Parathyroid adenoma (tissue), 2 donors: ENCODE data around the gene TRIL.

Experiments
- H2AFZ ChIP-seq: fragments of 300-600 bp; sonication (generic); one replicate; pipeline ENCODE4 v1.7.0; 2017; ENCODE audit warnings: antibody characterized with exemption, mild to moderate bottlenecking
- H3K27ac ChIP-seq: fragments of 300-600 bp; sonication (generic); one replicate; pipeline ENCODE4 v1.7.0; 2017
- H3K27me3 ChIP-seq: fragments of 300-600 bp; sonication (generic); one replicate; pipeline ENCODE4 v1.7.0; 2017; ENCODE audit warnings: low read length; ENCODE audit not compliant: control insufficient read depth, insufficient read depth
- H3K36me3 ChIP-seq: fragments of 300-600 bp; sonication (generic); one replicate; pipeline ENCODE4 v1.7.0; 2017; ENCODE audit warnings: low read length; ENCODE audit not compliant: control insufficient read depth, insufficient read depth
- H3K4me1 ChIP-seq: fragments of 300-600 bp; sonication (generic); one replicate; pipeline ENCODE4 v1.7.0; 2017; ENCODE audit warnings: control low read depth
- H3K4me2 ChIP-seq: fragments of 300-600 bp; sonication (generic); one replicate; pipeline ENCODE4 v1.7.0; 2017; ENCODE audit warnings: low read length
- H3K4me3 ChIP-seq: fragments of 300-600 bp; sonication (generic); one replicate; pipeline ENCODE4 v1.7.0; 2017; ENCODE audit warnings: low read depth, low read length
- H3K79me2 ChIP-seq: fragments of 300-600 bp; sonication (generic); one replicate; pipeline ENCODE4 v1.7.0; 2017; ENCODE audit warnings: control low read depth
- H3K9ac ChIP-seq: fragments of 300-600 bp; sonication (generic); one replicate; pipeline ENCODE4 v1.7.0; 2017; ENCODE audit warnings: mild to moderate bottlenecking
- H3K9me3 ChIP-seq: fragments of 300-600 bp; sonication (generic); one replicate; pipeline ENCODE4 v1.7.0; 2017; ENCODE audit warnings: low read length; ENCODE audit not compliant: control insufficient read depth
- TF ChIP-seq, protein P1 (sequence below): fragments of 300-600 bp; sonication (generic); IDR thresholded peaks from one replicate; pipeline ENCODE4 v1.7.0; 2017; ENCODE audit warnings: antibody characterized with exemption, mild to moderate bottlenecking
- donor health status: primary hyperparathyroidism.

The TRIL gene, protein sequence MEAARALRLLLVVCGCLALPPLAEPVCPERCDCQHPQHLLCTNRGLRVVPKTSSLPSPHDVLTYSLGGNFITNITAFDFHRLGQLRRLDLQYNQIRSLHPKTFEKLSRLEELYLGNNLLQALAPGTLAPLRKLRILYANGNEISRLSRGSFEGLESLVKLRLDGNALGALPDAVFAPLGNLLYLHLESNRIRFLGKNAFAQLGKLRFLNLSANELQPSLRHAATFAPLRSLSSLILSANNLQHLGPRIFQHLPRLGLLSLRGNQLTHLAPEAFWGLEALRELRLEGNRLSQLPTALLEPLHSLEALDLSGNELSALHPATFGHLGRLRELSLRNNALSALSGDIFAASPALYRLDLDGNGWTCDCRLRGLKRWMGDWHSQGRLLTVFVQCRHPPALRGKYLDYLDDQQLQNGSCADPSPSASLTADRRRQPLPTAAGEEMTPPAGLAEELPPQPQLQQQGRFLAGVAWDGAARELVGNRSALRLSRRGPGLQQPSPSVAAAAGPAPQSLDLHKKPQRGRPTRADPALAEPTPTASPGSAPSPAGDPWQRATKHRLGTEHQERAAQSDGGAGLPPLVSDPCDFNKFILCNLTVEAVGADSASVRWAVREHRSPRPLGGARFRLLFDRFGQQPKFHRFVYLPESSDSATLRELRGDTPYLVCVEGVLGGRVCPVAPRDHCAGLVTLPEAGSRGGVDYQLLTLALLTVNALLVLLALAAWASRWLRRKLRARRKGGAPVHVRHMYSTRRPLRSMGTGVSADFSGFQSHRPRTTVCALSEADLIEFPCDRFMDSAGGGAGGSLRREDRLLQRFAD

GRCh38 chr7:28958235-28958979 is at the start of gene TRIL:
TSS of gene TRIL (minus strand) at chr7:28958330. CDS start at chr7:28958046, 284 bp downstream.
- H3K4me3 ChIP-seq = peak within 1 kb of the TSS; percentile 67
- peak within 1 kb of the TSS; percentile 97 for H2AFZ ChIP-seq
- H3K9me3 ChIP-seq = no peaks in the 10 kb centered on the region
- H3K27ac ChIP-seq = peak within 1 kb of the TSS; percentile 70
- no peaks in the 10 kb centered on the region for H3K79me2 ChIP-seq
- H3K9ac ChIP-seq = no peak within 1 kb of the TSS
- no peaks in the 10 kb centered on the region for H3K36me3 ChIP-seq
- no peaks in the 10 kb centered on the region for H3K27me3 ChIP-seq
- H3K4me2 ChIP-seq = peak within 1 kb of the TSS; percentile 83
- H3K4me1 ChIP-seq = no peaks in the 10 kb centered on the region
- TF ChIP-seq, protein P1, sequence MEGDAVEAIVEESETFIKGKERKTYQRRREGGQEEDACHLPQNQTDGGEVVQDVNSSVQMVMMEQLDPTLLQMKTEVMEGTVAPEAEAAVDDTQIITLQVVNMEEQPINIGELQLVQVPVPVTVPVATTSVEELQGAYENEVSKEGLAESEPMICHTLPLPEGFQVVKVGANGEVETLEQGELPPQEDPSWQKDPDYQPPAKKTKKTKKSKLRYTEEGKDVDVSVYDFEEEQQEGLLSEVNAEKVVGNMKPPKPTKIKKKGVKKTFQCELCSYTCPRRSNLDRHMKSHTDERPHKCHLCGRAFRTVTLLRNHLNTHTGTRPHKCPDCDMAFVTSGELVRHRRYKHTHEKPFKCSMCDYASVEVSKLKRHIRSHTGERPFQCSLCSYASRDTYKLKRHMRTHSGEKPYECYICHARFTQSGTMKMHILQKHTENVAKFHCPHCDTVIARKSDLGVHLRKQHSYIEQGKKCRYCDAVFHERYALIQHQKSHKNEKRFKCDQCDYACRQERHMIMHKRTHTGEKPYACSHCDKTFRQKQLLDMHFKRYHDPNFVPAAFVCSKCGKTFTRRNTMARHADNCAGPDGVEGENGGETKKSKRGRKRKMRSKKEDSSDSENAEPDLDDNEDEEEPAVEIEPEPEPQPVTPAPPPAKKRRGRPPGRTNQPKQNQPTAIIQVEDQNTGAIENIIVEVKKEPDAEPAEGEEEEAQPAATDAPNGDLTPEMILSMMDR = no peak

GRCh38 chr7:29007127-29007526 is 49.0 kb upstream of the TRIL start:
- H3K9me3 ChIP-seq = no peaks in the 10 kb centered on the region
- no peak overlapping the region for H3K9ac ChIP-seq
- H3K4me1 ChIP-seq = no peaks in the 10 kb centered on the region
- H3K27me3 ChIP-seq = no peaks in the 10 kb centered on the region
- no peak overlapping the region for H3K4me3 ChIP-seq
- no peaks in the 10 kb centered on the region for H3K36me3 ChIP-seq
- H3K4me2 ChIP-seq = no peak overlapping the region
- no peaks in the 10 kb centered on the region for H3K79me2 ChIP-seq
- no peak overlapping the region for H2AFZ ChIP-seq
- TF ChIP-seq, protein P1 = no peak
- H3K27ac ChIP-seq = no peak overlapping the region

DNA sequence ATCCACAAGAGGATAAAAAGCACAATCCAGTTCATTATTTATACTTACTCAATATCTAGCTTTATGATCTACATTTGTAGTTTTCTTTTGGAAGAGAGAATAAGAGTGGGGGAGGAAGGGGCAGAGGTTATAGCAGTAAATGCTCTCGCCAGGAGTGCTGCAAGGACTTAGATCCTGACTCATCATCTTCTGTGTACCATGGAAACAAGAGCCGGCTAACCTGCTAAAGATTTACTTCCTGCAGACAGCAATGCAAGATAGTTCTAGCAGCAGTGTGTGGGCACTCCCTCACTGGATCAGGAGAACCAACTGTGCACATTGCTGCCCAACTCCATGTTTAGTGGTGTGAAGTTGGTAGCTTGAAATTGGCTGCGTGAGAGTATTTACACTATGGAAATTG is 47.7 kb upstream of the TRIL start:
- Histone ChIP-seq H3K79me2 (no peaks in the 10 kb centered on the region), H3K36me3 (no peaks in the 10 kb centered on the region), H3K9ac (no peak overlapping the region), H3K9me3 (no peaks in the 10 kb centered on the region), H3K4me1 (no peaks in the 10 kb centered on the region), H3K4me2 (no peak overlapping the region), H3K27ac (no peak overlapping the region), H3K4me3 (no peak overlapping the region), H3K27me3 (no peaks in the 10 kb centered on the region), H2AFZ (no peak overlapping the region)
- TF ChIP-seq, protein P1 = no peak

DNA sequence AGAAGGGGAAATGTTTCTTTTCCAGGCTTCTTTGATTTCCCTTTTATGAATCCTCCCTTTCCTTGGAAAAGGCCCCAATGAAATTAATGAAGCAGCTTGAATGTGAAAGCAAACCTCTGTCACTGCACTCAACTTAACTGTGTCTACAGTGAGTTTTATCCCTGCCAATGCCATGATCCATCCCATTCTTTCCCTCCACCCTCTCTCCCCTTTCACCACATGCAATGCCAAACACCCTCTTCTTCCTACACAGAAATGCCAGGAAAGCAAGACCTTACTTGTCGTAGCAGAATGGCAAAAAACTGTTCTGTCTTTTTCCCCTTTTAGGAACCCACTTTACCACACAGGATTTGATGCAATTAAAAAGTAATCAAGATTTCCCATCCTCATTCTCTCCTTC is 47.3 kb upstream of the TRIL start:
- Histone ChIP-seq H3K36me3 (no peaks in the 10 kb centered on the region), H3K4me3 (no peak overlapping the region), H3K9me3 (no peaks in the 10 kb centered on the region), H3K4me1 (no peaks in the 10 kb centered on the region), H2AFZ (no peak overlapping the region), H3K4me2 (no peak overlapping the region), H3K9ac (no peak overlapping the region), H3K27ac (no peak overlapping the region), H3K27me3 (no peaks in the 10 kb centered on the region), H3K79me2 (no peaks in the 10 kb centered on the region)
- TF ChIP-seq, protein P1 = no peak
